ENCODE data around the gene CCDC186. TPM values are rescaled to one million over a fixed set of nuclear protein-coding genes. Genes with fewer than 3 reads are reported as not detected.

The CCDC186 gene
- total RNA-seq, 1 experiment from 2014 or later = 32.7 TPM

GRCh38 chr10:114077815-114078219 is 96.2 kb downstream of the CCDC186 start:
- peak; percentile 96 for ATAC-seq
- no peak for TF ChIP-seq E2F5 (CRISPR knock-in tag; IDR thresholded peaks at IDR 0.05)
- TF ChIP-seq KAT7 (CRISPR knock-in tag; IDR thresholded peaks at IDR 0.05; ENCODE audit: borderline replicate concordance) = no peak
- TF ChIP-seq ESRRA (CRISPR knock-in tag; IDR thresholded peaks at IDR 0.05; ENCODE audit: borderline replicate concordance) = no peak
- TF ChIP-seq SP1 (CRISPR knock-in tag; conservative IDR thresholded peaks at IDR 0.05) = no peak
- TF ChIP-seq MLX (CRISPR knock-in tag; IDR thresholded peaks at IDR 0.05) = no peak
- TF ChIP-seq ATF1 (CRISPR knock-in tag; IDR thresholded peaks at IDR 0.05) = no peak
- no peak for TF ChIP-seq ZNF532 (CRISPR knock-in tag; IDR thresholded peaks at IDR 0.05; ENCODE audit: borderline replicate concordance)
- TF ChIP-seq ARID4B (CRISPR knock-in tag; IDR thresholded peaks at IDR 0.05; ENCODE audit: borderline replicate concordance) = no peak
- TF ChIP-seq ERG (CRISPR knock-in tag; IDR thresholded peaks at IDR 0.05) = no peak
- TF ChIP-seq SMAD3 (CRISPR knock-in tag; IDR thresholded peaks at IDR 0.05; ENCODE audit: borderline replicate concordance) = no peak
- no peak for TF ChIP-seq NFYB (CRISPR knock-in tag; conservative IDR thresholded peaks at IDR 0.05; ENCODE audit: low read depth)
- no peak for TF ChIP-seq CREM (CRISPR knock-in tag; IDR thresholded peaks at IDR 0.05)

GRCh38 chr10:114077347-114077746 is 96.7 kb downstream of the CCDC186 start:
- POLR2A ChIA-PET = no interaction called here
- TF ChIP-seq NR1H2 (CRISPR knock-in tag; IDR thresholded peaks at IDR 0.05) (no peak), AR (CRISPR knock-in tag; IDR thresholded peaks at IDR 0.05) (no peak), ZMAT4 (CRISPR knock-in tag; IDR thresholded peaks at IDR 0.05) (no peak), ETV6 (CRISPR knock-in tag; IDR thresholded peaks at IDR 0.05) (no peak), FOXP1 (CRISPR knock-in tag; IDR thresholded peaks at IDR 0.05; ENCODE audit: borderline replicate concordance) (no peak), ZNF232 (CRISPR knock-in tag; IDR thresholded peaks at IDR 0.05) (no peak)

More at GRCh38 chr10:114077815-114078219, 96.2 kb downstream of the CCDC186 start:
- Mint-ChIP-seq H3K36me3 (no peaks in the 10 kb centered on the region), H3K4me1 (peaks cover 11% of the 10 kb centered on the region), H3K27ac (no peak overlapping the region), H3K9me3 (peaks cover 5% of the 10 kb centered on the region; the same call in 1 of the 2 replicates), H3K27me3 (ENCODE audit: low read depth) (no peaks in the 10 kb centered on the region), H3K4me3 (no peak overlapping the region)
- peak; percentile 26 for DNase-seq (ENCODE audit: low spot score)
- ChIA-PET POLR2A (no interaction called here), CTCF (interaction anchor here (0.6 to 1.5 kb wide), 15 partner anchors 8 to 381 kb away, joined by 3 to 7 read pairs (median 3); no protein-coding TSS in a partner anchor)

More at GRCh38 chr10:114077347-114077746, 96.7 kb downstream of the CCDC186 start:
- ATAC-seq = no peak
- H3K36me3 Mint-ChIP-seq = no peaks in the 10 kb centered on the region
- DNase-seq (ENCODE audit: low spot score) = no peak
- H3K27me3 Mint-ChIP-seq (ENCODE audit: low read depth) = no peaks in the 10 kb centered on the region
- peaks cover 5% of the 10 kb centered on the region; the same call in 1 of the 2 replicates for H3K9me3 Mint-ChIP-seq
- H3K4me3 Mint-ChIP-seq = no peak overlapping the region
- peaks cover 11% of the 10 kb centered on the region for H3K4me1 Mint-ChIP-seq
- H3K27ac Mint-ChIP-seq = no peak overlapping the region
- CTCF ChIA-PET = interaction anchor here (0.7 to 1.3 kb wide), 12 partner anchors 8 to 270 kb away, joined by 3 to 7 read pairs (median 3); no protein-coding TSS in a partner anchor
